Liver (tissue), 9 donors: ENCODE results near the gene OR51B4. TPM values are rescaled to one million over a fixed set of nuclear protein-coding genes. Genes with fewer than 3 reads are reported as not detected.

Source experiments
- DNase-seq: peaks from one replicate; pipeline ENCODE4 v3.0.0-alpha.2; 2017; ENCODE audit warnings: low spot score
- H3K27ac ChIP-seq, 2 donors: one replicate each; pipeline ENCODE4 v1.7.0; 2013; ENCODE audit warnings: inconsistent platforms in 2 of 2, low read length in 2 of 2, control low read depth in 1 of 2, low read depth in 1 of 2, mild to moderate bottlenecking in 1 of 2
- H3K27me3 ChIP-seq, 4 donors: one replicate each; pipeline versions ENCODE4 v1.6.1 to v1.7.0; 2013; ENCODE audit warnings: low read length in 3 of 4, inconsistent platforms in 1 of 4, mild to moderate bottlenecking in 1 of 4, moderate library complexity in 1 of 4; ENCODE audit not compliant: control insufficient read depth in 4 of 4, insufficient read depth in 4 of 4
- H3K36me3 ChIP-seq, 4 donors: one replicate each; pipeline versions ENCODE4 v1.6.1 to v1.7.0; 2013; ENCODE audit warnings: low read length in 3 of 4, mild to moderate bottlenecking in 3 of 4, low read depth in 1 of 4, moderate library complexity in 1 of 4; ENCODE audit not compliant: control insufficient read depth in 4 of 4, insufficient read depth in 3 of 4
- H3K4me1 ChIP-seq, 4 donors: one replicate each; pipeline versions ENCODE4 v1.6.1 to v1.7.0; 2013; ENCODE audit warnings: low read length in 3 of 4, mild to moderate bottlenecking in 3 of 4, moderate library complexity in 1 of 4; ENCODE audit not compliant: control insufficient read depth in 4 of 4, insufficient read depth in 4 of 4
- H3K4me3 ChIP-seq, 3 donors: one replicate each; pipeline versions ENCODE4 v1.6.1 to v1.7.0; 2013; ENCODE audit warnings: low read length in 3 of 3, control low read depth in 1 of 3, low read depth in 1 of 3, mild to moderate bottlenecking in 1 of 3
- H3K9ac ChIP-seq, 2 donors: one replicate each; pipeline ENCODE4 v1.7.0; 2013; ENCODE audit warnings: low read length in 2 of 2, mild to moderate bottlenecking in 2 of 2, moderate library complexity in 2 of 2, control low read depth in 1 of 2, low read depth in 1 of 2
- H3K9me3 ChIP-seq, 4 donors: one replicate each; pipeline versions ENCODE4 v1.6.1 to v1.7.0; 2013; ENCODE audit warnings: low read length in 3 of 4; ENCODE audit not compliant: control insufficient read depth in 4 of 4
- CTCF ChIP-seq: fragments of 150-350 bp; IDR thresholded peaks from 2 replicates; pipeline ENCODE4 v1.5.1; 2017; ENCODE audit warnings: improper control_type of control experiment, low read depth, low read length; ENCODE audit not compliant: missing input control
- HNF4A ChIP-seq, 2 donors: conservative IDR thresholded peaks; 2 replicates each; pipeline ENCODE4 v1.6.1; 2016; ENCODE audit warnings: antibody characterized with exemption in 2 of 2, mild to moderate bottlenecking in 2 of 2
- HNF4G ChIP-seq: IDR thresholded peaks from 2 replicates; pipeline ENCODE4 v1.6.1; 2016; ENCODE audit warnings: antibody characterized with exemption
- NR2F2 ChIP-seq: IDR thresholded peaks from 2 replicates; pipeline ENCODE4 v1.6.1; 2016; ENCODE audit warnings: antibody characterized with exemption
- REST ChIP-seq: IDR thresholded peaks from 2 replicates; pipeline ENCODE4 v1.6.1; 2016; ENCODE audit warnings: antibody characterized with exemption, mild to moderate bottlenecking
- YY1 ChIP-seq: IDR thresholded peaks from 2 replicates; pipeline ENCODE4 v1.6.1; 2016; ENCODE audit warnings: antibody characterized with exemption, mild to moderate bottlenecking
- ZBTB33 ChIP-seq: IDR thresholded peaks from 2 replicates; pipeline ENCODE4 v1.6.1; 2016; ENCODE audit warnings: antibody characterized with exemption
- WGBS: extraction: QIAGEN DNeasy Blood & Tissue Kit; methylation state at CpG from one replicate; pipeline ENCODE4 v1.1.7; 2013; 5-methylcytosine and 5-hydroxymethylcytosine counted together
- polyA plus RNA-seq, 2 donors: library from polyadenylated mRNA; stranded (reverse) in 1 of 2; unstranded in 1 of 2; fragments of 200-250 nt in 1 of 2; fragments of >200 nt in 1 of 2; fragmentation: Nextera tagmentation in 1 of 2; extraction: Ambion mirVana in 1 of 2; gene quantifications; one replicate each; pipeline versions ENCODE4 v1.2.1 to v1.2.3, GENCODE V29; 2013 to 2015
- total RNA-seq, 2 donors: library from RNA; depleted of rRNA; stranded (reverse); fragments of >200 nt; gene quantifications; one replicate each; pipeline ENCODE4 v1.2.3, GENCODE V29; 2014
- TF ChIP-seq, protein P1 (sequence below): IDR thresholded peaks from 2 replicates; pipeline ENCODE4 v1.6.1; 2016; ENCODE audit warnings: antibody characterized with exemption
- donor health status: healthy.
- donor health status: healthy.
- donor health status: healthy.
- donor health status: healthy.
- donor health status: healthy.

OR51B4 gene
- total and polyA plus RNA-seq, 4 donors, result not detected

- TF ChIP-seq REST, result no peak
- no peak for TF ChIP-seq NR2F2
Measured at GRCh38 chr11:5279471-5280090, 22.2 kb downstream of the OR51B4 start (continued).

GRCh38 chr11:5277807-5278382, 23.9 kb downstream of the OR51B4 start:
- H3K36me3 ChIP-seq, result no peaks in the 10 kb centered on the region
- no peaks in the 10 kb centered on the region for H3K9me3 ChIP-seq
- TF ChIP-seq ZBTB33 (no peak), YY1 (no peak), CTCF (no peak), HNF4G (no peak), REST (no peak), HNF4A (conservative IDR thresholded peaks at IDR 0.05) (no peak), NR2F2 (no peak)
- TF ChIP-seq, protein P1, sequence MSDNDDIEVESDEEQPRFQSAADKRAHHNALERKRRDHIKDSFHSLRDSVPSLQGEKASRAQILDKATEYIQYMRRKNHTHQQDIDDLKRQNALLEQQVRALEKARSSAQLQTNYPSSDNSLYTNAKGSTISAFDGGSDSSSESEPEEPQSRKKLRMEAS, result no peak
- H3K4me3 ChIP-seq, result no peak overlapping the region
- no peak overlapping the region for H3K27ac ChIP-seq
- no peak for DNase-seq
- peaks cover 0 to 3% (median 0%) of the 10 kb centered on the region in 4 donors for H3K27me3 ChIP-seq
- WGBS, result 74% methylated on average over 1 of the region's 1 CpG
- no peaks in the 10 kb centered on the region for H3K4me1 ChIP-seq
- no peak overlapping the region for H3K9ac ChIP-seq
